HCT116 (cell line): Measurements from ENCODE around the gene PGAP3.

ENCODE experiments used
- CEBPB ChIP-seq: IDR thresholded peaks from 2 replicates; pipeline ENCODE4 v1.6.1; 2012; ENCODE audit warnings: low read depth
- CTCF ChIP-seq, 3 experiments: fragments of 200-600 bp in 1 of 3; sonication (generic) in 1 of 3; IDR thresholded peaks in 2 of 3; conservative IDR thresholded peaks in 1 of 3; 2 replicates each; pipeline ENCODE4 v1.5.1; 2012 to 2017; ENCODE audit warnings: low read depth in 2 of 3, low read length in 2 of 3, antibody characterized with exemption in 1 of 3, borderline replicate concordance in 1 of 3, control low read depth in 1 of 3, mild to moderate bottlenecking in 1 of 3, mixed read lengths in 1 of 3, mixed run types in 1 of 3, moderate library complexity in 1 of 3; ENCODE audit not compliant: insufficient read depth in 1 of 3
- EGR1 ChIP-seq: IDR thresholded peaks from 2 replicates; pipeline ENCODE4 v1.6.1; 2012; ENCODE audit warnings: low read depth
- EZH2 ChIP-seq: fragments of 200-600 bp; sonication (generic); IDR thresholded peaks from 2 replicates; pipeline ENCODE4 v1.6.1; 2017; ENCODE audit warnings: antibody characterized with exemption, mixed run types
- EZH2phosphoT487 ChIP-seq: fragments of 200-600 bp; IDR thresholded peaks from 2 replicates; pipeline ENCODE4 v1.6.1; 2018; ENCODE audit warnings: antibody characterized with exemption, borderline replicate concordance
- POLR2A ChIP-seq: IDR thresholded peaks from 2 replicates; pipeline ENCODE4 v1.7.0; 2011; ENCODE audit warnings: borderline replicate concordance; ENCODE audit not compliant: insufficient read depth, insufficient read length; ENCODE audit errors: extremely low read depth
- YY1 ChIP-seq: IDR thresholded peaks from 2 replicates; pipeline ENCODE4 v1.6.1; 2011; ENCODE audit warnings: low read length, low read depth, moderate library complexity, mild to moderate bottlenecking; ENCODE audit not compliant: insufficient replicate concordance; ENCODE audit errors: extremely low read depth

- TF ChIP-seq EZH2phosphoT487, result no peak
- TF ChIP-seq CTCF (IDR thresholded peaks at IDR 0.05 in 2 of 3, conservative IDR thresholded peaks at IDR 0.05 in 1 of 3; ENCODE audit: borderline replicate concordance in 1 of 3, insufficient read depth in 1 of 3, low read depth in 2 of 3, low read length in 2 of 3), result no peak
- TF ChIP-seq EGR1, result no peak
- TF ChIP-seq CEBPB, result no peak
- no peak for TF ChIP-seq EZH2
- TF ChIP-seq POLR2A, result no peak
- no peak for TF ChIP-seq YY1
Observed at GRCh38 chr17:39627712-39628516, 59.9 kb downstream of the PGAP3 start.
